ENCODE measurements around the gene HRH2.

DNA sequence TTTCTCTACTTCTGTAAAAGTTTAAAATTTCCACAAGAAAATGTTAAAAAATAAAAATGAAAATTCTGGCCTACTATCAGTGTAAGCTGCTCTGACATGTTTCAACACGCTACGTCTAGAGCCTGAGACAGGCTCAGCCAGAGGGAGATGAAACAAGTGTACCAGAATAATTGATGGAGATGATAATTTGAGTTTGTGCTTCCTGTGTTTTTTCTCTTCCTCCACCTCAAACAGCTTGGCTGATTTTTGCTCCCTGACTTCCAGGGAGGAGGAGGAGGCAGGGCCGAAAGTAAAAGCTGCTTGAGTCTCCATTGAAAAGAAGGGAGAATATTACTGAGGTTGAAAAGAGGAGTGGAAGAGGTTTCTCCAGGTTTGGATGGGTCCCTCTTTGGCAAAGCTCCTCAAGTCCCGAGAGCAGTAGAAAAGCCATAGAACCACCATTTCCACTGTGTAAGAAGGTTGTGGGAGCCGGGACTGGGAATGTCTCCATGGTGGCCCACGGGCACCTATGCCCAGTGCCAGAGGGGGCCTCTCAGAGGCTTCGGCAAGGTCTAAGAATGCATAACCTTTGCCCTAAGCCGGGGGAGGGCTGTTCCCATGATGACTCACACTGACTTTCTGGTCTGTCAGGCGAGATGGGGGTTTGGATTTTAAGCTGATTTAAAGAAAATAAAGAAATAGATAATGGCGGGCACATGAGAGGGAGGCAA lies 95.1 kb downstream of the HRH2 start:
- TF ChIP-seq, protein P1, sequence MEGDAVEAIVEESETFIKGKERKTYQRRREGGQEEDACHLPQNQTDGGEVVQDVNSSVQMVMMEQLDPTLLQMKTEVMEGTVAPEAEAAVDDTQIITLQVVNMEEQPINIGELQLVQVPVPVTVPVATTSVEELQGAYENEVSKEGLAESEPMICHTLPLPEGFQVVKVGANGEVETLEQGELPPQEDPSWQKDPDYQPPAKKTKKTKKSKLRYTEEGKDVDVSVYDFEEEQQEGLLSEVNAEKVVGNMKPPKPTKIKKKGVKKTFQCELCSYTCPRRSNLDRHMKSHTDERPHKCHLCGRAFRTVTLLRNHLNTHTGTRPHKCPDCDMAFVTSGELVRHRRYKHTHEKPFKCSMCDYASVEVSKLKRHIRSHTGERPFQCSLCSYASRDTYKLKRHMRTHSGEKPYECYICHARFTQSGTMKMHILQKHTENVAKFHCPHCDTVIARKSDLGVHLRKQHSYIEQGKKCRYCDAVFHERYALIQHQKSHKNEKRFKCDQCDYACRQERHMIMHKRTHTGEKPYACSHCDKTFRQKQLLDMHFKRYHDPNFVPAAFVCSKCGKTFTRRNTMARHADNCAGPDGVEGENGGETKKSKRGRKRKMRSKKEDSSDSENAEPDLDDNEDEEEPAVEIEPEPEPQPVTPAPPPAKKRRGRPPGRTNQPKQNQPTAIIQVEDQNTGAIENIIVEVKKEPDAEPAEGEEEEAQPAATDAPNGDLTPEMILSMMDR (IDR thresholded peaks at IDR 0.05): no peak
- TF ChIP-seq POLR2A (IDR thresholded peaks at IDR 0.05): no peak

All from esophagus squamous epithelium (tissue), 4 donors.